AG09309 (cell line): ENCODE measurements around the gene STKLD1.
A peak's percentile ranks its signal among the peaks of the same experiment; 100 is the strongest.

ENCODE experiments used
- DNase-seq: peaks from one replicate; pipeline ENCODE4 v3.0.0-alpha.2; 2010; ENCODE audit warnings: low read depth
- H3K4me3 ChIP-seq: 2 replicates; pipeline ENCODE4 v1.5.1; 2011; ENCODE audit warnings: mild to moderate bottlenecking, low read depth, low read length, moderate library complexity; ENCODE audit not compliant: control insufficient read depth
- TF ChIP-seq, protein P1 (sequence below): IDR thresholded peaks from 2 replicates; pipeline ENCODE4 v1.5.1; 2011; ENCODE audit warnings: mild to moderate bottlenecking, low read depth, low read length, inconsistent platforms; ENCODE audit not compliant: insufficient read depth, control insufficient read depth; ENCODE audit errors: missing control alignments

Gene STKLD1

GRCh38 chr9:133393399-133393798 lies 17.2 kb downstream of the STKLD1 start:
- H3K4me3 ChIP-seq, result no peak overlapping the region
- no peak for DNase-seq
- TF ChIP-seq, protein P1, sequence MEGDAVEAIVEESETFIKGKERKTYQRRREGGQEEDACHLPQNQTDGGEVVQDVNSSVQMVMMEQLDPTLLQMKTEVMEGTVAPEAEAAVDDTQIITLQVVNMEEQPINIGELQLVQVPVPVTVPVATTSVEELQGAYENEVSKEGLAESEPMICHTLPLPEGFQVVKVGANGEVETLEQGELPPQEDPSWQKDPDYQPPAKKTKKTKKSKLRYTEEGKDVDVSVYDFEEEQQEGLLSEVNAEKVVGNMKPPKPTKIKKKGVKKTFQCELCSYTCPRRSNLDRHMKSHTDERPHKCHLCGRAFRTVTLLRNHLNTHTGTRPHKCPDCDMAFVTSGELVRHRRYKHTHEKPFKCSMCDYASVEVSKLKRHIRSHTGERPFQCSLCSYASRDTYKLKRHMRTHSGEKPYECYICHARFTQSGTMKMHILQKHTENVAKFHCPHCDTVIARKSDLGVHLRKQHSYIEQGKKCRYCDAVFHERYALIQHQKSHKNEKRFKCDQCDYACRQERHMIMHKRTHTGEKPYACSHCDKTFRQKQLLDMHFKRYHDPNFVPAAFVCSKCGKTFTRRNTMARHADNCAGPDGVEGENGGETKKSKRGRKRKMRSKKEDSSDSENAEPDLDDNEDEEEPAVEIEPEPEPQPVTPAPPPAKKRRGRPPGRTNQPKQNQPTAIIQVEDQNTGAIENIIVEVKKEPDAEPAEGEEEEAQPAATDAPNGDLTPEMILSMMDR, result no peak

- TF ChIP-seq, protein P1, result no peak
- H3K4me3 ChIP-seq, result no peak overlapping the region
- no peak for DNase-seq
These were observed 18.6 kb downstream of the STKLD1 start for GRCh38 chr9:133394687-133395271.

GRCh38 chr9:133396952-133397351 lies 20.8 kb downstream of the STKLD1 start:
- TF ChIP-seq, protein P1, result peak; percentile 40
- DNase-seq, result no peak
- no peak overlapping the region for H3K4me3 ChIP-seq

DNA sequence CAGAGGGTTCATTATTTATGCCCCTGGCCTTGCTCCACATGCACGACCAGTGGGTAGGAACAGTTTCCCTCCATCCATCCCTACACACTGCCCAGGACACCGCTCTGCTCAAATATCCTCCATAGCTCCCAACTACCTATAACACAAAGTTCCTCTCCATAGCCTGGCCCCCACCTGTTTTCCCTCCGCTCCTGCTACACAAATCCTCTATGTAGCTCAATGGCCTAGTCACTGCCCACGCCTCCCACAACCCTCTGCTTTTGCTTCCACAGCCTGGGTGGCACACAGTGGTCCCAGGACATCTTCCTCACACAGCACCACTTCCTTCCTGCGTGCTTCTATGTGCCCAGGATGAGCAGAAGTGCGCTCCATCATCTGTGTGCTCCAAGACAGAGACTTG lies 21.2 kb downstream of the STKLD1 start:
- TF ChIP-seq, protein P1, result no peak
- H3K4me3 ChIP-seq, result no peak overlapping the region
- no peak for DNase-seq

DNA sequence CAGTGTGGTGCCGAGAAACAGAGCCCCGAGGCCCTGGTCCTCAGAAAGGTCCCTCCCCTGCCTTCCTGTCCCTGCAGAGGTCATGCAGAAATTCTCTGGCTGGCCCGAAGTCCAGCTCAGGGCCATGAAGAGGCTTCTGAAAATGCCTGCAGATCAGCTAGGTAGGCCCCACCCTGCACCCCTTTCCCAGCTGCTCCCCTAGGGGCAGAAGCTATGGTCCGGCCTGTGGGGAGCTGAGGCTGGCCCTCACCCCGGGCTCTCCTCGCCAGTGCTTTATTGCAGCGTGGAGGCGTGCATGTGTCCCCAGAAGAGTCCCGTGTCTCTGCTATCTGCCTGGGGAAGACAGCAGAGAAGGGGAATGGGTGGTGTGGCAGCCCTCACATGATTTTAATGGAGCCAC lies 21.7 kb downstream of the STKLD1 start:
- no peak overlapping the region for H3K4me3 ChIP-seq
- TF ChIP-seq, protein P1, result no peak

DNA sequence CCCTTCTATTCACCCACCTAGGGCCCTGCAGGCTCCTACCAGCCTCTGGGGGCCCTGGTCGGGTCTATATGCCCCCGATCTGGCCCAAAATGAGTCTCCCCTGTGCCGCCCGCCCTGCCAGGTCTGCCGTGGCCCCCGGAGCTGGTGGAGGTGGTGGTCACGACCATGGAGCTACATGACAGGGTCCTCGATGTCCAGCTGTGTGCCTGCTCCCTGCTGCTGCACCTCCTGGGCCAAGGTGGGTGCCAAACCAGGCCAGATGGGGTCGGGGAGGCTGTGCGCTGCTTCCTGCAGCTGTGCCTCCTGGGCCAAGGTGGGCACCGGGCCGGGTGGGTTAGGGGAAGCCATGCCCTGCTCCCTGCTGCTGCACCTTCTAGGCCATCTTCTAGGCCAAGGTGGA lies 24.1 kb downstream of the STKLD1 start:
- no peak for DNase-seq
- no peak overlapping the region for H3K4me3 ChIP-seq
- TF ChIP-seq, protein P1, result no peak

More for the DNA sequence above, 21.7 kb downstream of the STKLD1 start:
- DNase-seq, result no peak
